A549 (cell line): ENCODE measurements around the gene C19orf81. TPM values are rescaled to one million over a fixed set of nuclear protein-coding genes. Genes with fewer than 3 reads are reported as not detected.

Experiments used
- ATAC-seq, 2 experiments: fragments of 200-7000 bp in 1 of 2; fragments of >200 bp in 1 of 2; cut with Nextera tagmentation in 1 of 2; cut with Tn5 transposase in 1 of 2; 3 replicates each; pipeline versions ENCODE4 v1.8.0 to v1.9.1; 2018 to 2020; ENCODE audit warnings: mild to moderate bottlenecking in 1 of 2, moderate library complexity in 1 of 2
- CTCF ChIA-PET: fragments of 300-600 bp; sonication (Branson Sonifier 250); formaldehyde crosslinking; extraction: SDS; loops from one replicate; lab custom pipeline; 2021; ENCODE audit warnings: antibody characterized with exemption, inconsistent platforms; lab: Yijun Ruan, JAX
- POLR2A ChIA-PET: fragments of 350-600 bp; formaldehyde crosslinking; extraction: SDS; loops from one replicate; lab custom pipeline; 2021; ENCODE audit warnings: antibody characterized with exemption, inconsistent platforms; lab: Yijun Ruan, JAX
- DNase-seq, 2 experiments: peaks; one replicate each; pipeline versions ENCODE4 v3.0.0 to v3.0.0-alpha.2; 2011 to 2016; ENCODE audit warnings: low read depth in 1 of 2, low spot score in 1 of 2
- FAIRE-seq: peaks from 2 replicates; lab custom pipeline; 2011; peaks lifted over from hg19 to GRCh38; lab: Jason Lieb, UNC
- H3K27ac ChIP-seq, 2 experiments: fragments of >200 bp; sonication (Bioruptor Twin); formaldehyde crosslinking; 3 replicates each; pipeline ENCODE4 v1.5.1; 2016 to 2017
- H3K4me1 ChIP-seq: fragments of >200 bp; sonication (Bioruptor Twin); formaldehyde crosslinking; 3 replicates; pipeline ENCODE4 v1.6.1; 2016
- H3K4me2 ChIP-seq: fragments of >200 bp; sonication (Bioruptor Twin); formaldehyde crosslinking; 3 replicates; pipeline ENCODE4 v1.6.1; 2016
- H3K4me3 ChIP-seq: fragments of >200 bp; sonication (Bioruptor Twin); formaldehyde crosslinking; 3 replicates; pipeline ENCODE4 v1.5.1; 2016
- H3K9me3 ChIP-seq: fragments of >200 bp; sonication (Bioruptor Twin); formaldehyde crosslinking; 3 replicates; pipeline ENCODE4 v1.6.1; 2016
- CHD2 ChIP-seq: fragments of 150-350 bp; IDR thresholded peaks from 2 replicates; pipeline ENCODE4 v1.6.1; 2014; ENCODE audit warnings: low read length; ENCODE audit not compliant: partially characterized antibody
- CTCF ChIP-seq: fragments of >200 bp; sonication (Bioruptor Twin); formaldehyde crosslinking; IDR thresholded peaks from 3 replicates; pipeline ENCODE4 v1.5.1; 2016
- EP300 ChIP-seq, 2 experiments: fragments of >200 bp; sonication (Bioruptor Twin); formaldehyde crosslinking; IDR thresholded peaks; 2 replicates in 1 of 2; 3 replicates in 1 of 2; pipeline ENCODE4 v1.6.1; 2016 to 2017
- ESRRA ChIP-seq: fragments of 150-350 bp; IDR thresholded peaks from 2 replicates; pipeline ENCODE4 v1.6.1; 2014; ENCODE audit warnings: mild to moderate bottlenecking, low read length, borderline replicate concordance
- RAD21 ChIP-seq, 2 experiments: fragments of >200 bp in 1 of 2; sonication (Bioruptor Twin) in 1 of 2; formaldehyde crosslinking in 1 of 2; IDR thresholded peaks in 1 of 2; conservative IDR thresholded peaks in 1 of 2; 2 replicates in 1 of 2; 3 replicates in 1 of 2; pipeline ENCODE4 v1.6.1; 2012 to 2018; ENCODE audit warnings: inconsistent platforms in 1 of 2
- REST ChIP-seq: fragments of 200-600 bp; sonication (generic); IDR thresholded peaks from 2 replicates; pipeline ENCODE4 v1.6.1; 2016; ENCODE audit warnings: antibody characterized with exemption, mild to moderate bottlenecking, moderate library complexity
- RFX5 ChIP-seq: fragments of 450-650 bp; IDR thresholded peaks from 2 replicates; pipeline ENCODE4 v1.7.1; 2014; ENCODE audit warnings: antibody characterized with exemption, mild to moderate bottlenecking, moderate library complexity
- SMC3 ChIP-seq: fragments of >200 bp; sonication (Bioruptor Twin); formaldehyde crosslinking; IDR thresholded peaks from 3 replicates; pipeline ENCODE4 v1.6.1; 2018; ENCODE audit warnings: inconsistent platforms
- WGBS: methylation state at CpG from one replicate; pipeline ENCODE4 v1.1.6; 2017; ENCODE audit errors: missing lambda C conversion rate; 5-methylcytosine and 5-hydroxymethylcytosine counted together
- polyA plus RNA-seq, 4 experiments: library from polyadenylated mRNA; depleted of rRNA in 3 of 4; stranded (reverse); fragments of >200 nt; fragmentation: RNase III in 1 of 4; extraction: RNeasy Plus Mini Kit Qiagen cat#74134 plus additional on column Dnase treatment in 1 of 4; gene quantifications; 2 replicates in 3 of 4; 3 replicates in 1 of 4; pipeline ENCODE4 v1.2.3, GENCODE V29; 2011 to 2017

C19orf81 gene
- polyA plus RNA-seq, 2 of the 4 experiments (the other 2 are of a cell fraction): 2.1 to 9.5 TPM

GRCh38 chr19:50668416-50668815 lies 19.2 kb downstream of the C19orf81 start:
- FAIRE-seq (no peak), ATAC-seq (peak; percentile 22 to 29; a peak in 2 of 6 replicates), DNase-seq (no peak)
- ChIA-PET CTCF (interaction anchor here (1.2 to 4.9 kb wide), 8 partner anchors 13 to 254 kb away, joined by 3 to 36 read pairs (median 15); no protein-coding TSS in a partner anchor), POLR2A (no interaction called here)
- peaks cover 26% of the 10 kb centered on the region for H3K4me1 ChIP-seq
- peak overlapping the region; percentile 79 for H3K4me2 ChIP-seq
- H3K4me3 ChIP-seq: peak overlapping the region; percentile 37
- H3K27ac ChIP-seq: peak overlapping the region in 1 of 2 experiments; percentile 66; a peak in 3 of 6 replicates
- no peaks in the 10 kb centered on the region for H3K9me3 ChIP-seq
- WGBS: 13% methylated on average over 5 of the region's 49 CpGs
- TF ChIP-seq REST: no peak

GRCh38 chr19:50668879-50669278 lies 19.6 kb downstream of the C19orf81 start:
- Histone ChIP-seq H3K4me2 (peak overlapping the region; percentile 79), H3K9me3 (no peaks in the 10 kb centered on the region), H3K4me1 (peaks cover 23% of the 10 kb centered on the region), H3K27ac (no peak overlapping the region; a peak in 1 of 6 replicates), H3K4me3 (no peak overlapping the region; the same call in 2 of the 3 replicates)
- FAIRE-seq (no peak), DNase-seq (no peak), ATAC-seq (no peak)
- TF ChIP-seq ESRRA: no peak
- CTCF ChIA-PET: interaction anchor here (0.6 to 5.6 kb wide), 36 partner anchors 8 to 1676 kb away, joined by 3 to 98 read pairs (median 7); partner anchors contain the start of genes CLEC11A, GPR32 and GYS1
- POLR2A ChIA-PET: no interaction called here
- 69% methylated on average over 5 of the region's 20 CpGs for WGBS

GRCh38 chr19:50669302-50670101 lies 20.3 kb downstream of the C19orf81 start:
- WGBS: 18% methylated on average over 23 of the region's 23 CpGs
- peak; percentile 61 to 69 for DNase-seq
- H3K4me1 ChIP-seq: peaks cover 23% of the 10 kb centered on the region
- no peak overlapping the region; the same call in 2 of the 3 replicates for H3K4me3 ChIP-seq
- TF ChIP-seq RFX5 (peak; percentile 37; the same call in 1 of the 2 replicates), CTCF (peak; percentile 91), CHD2 (no peak), RAD21 (conservative IDR thresholded peaks at IDR 0.05 in 1 of 2, IDR thresholded peaks at IDR 0.05 in 1 of 2) (peak; percentile 53 to 65), SMC3 (peak; percentile 72)
- TF ChIP-seq, all 56 proteins: peak for 4
- FAIRE-seq (no peak), ATAC-seq (peak; percentile 48 to 63; a peak in 5 of 6 replicates)
- Histone ChIP-seq H3K4me2 (no peak overlapping the region), H3K27ac (no peak overlapping the region), H3K9me3 (no peaks in the 10 kb centered on the region)
- ChIA-PET POLR2A (interaction anchor here (0.6 to 1.6 kb wide), 3 partner anchors 11 to 95 kb away, joined by 4 to 6 read pairs (median 4); no protein-coding TSS in a partner anchor), CTCF (interaction anchor here (0.6 to 5.6 kb wide), 72 partner anchors 9 to 1676 kb away, joined by 3 to 98 read pairs (median 4); partner anchors contain the start of genes ACP4, CLEC11A, GPR32 and GYS1)

- no peak overlapping the region for H3K4me2 ChIP-seq
- FAIRE-seq: no peak
- WGBS: 26% methylated on average over 5 of the region's 5 CpGs
- DNase-seq: no peak
- no peak overlapping the region for H3K27ac ChIP-seq
- no peaks in the 10 kb centered on the region for H3K9me3 ChIP-seq
- ChIA-PET POLR2A (interaction anchor here (0.6 to 1.6 kb wide), 3 partner anchors 12 to 94 kb away, joined by 4 to 6 read pairs (median 4); no protein-coding TSS in a partner anchor), CTCF (interaction anchor here (0.6 to 5.6 kb wide), 67 partner anchors 9 to 568 kb away, joined by 3 to 98 read pairs (median 5); partner anchors contain the start of genes ACP4, CLEC11A and SHANK1)
- no peak overlapping the region for H3K4me3 ChIP-seq
- H3K4me1 ChIP-seq: peaks cover 23% of the 10 kb centered on the region
- peak in 1 of 2 experiments; percentile 6; a peak in 2 of 6 replicates for ATAC-seq
- no peak for TF ChIP-seq RFX5
- no peak for TF ChIP-seq EP300 (IDR thresholded peaks at IDR 0.05)
Observed at GRCh38 chr19:50670102-50670380, 20.8 kb downstream of the C19orf81 start.
